ENCODE results near the gene RTP2. TPM values are rescaled to one million over a fixed set of nuclear protein-coding genes. Genes with fewer than 3 reads are reported as not detected.

RTP2 gene
- total RNA-seq, 1 donor from 2014 or later: not detected

GRCh38 chr3:187746442-187747281 is 44.3 kb upstream of the RTP2 start:
- peak overlapping the region; percentile 92 for H3K4me3 ChIP-seq (ENCODE audit: insufficient read depth, low read depth, low read length)
- Mint-ChIP-seq H3K27ac (ENCODE audit: unreplicated experiment) (peak overlapping the region; percentile 100), H3K9me3 (ENCODE audit: unreplicated experiment) (no peaks in the 10 kb centered on the region), H3K36me3 (ENCODE audit: low read depth, unreplicated experiment) (no peaks in the 10 kb centered on the region), H3K4me3 (ENCODE audit: unreplicated experiment) (peak overlapping the region; percentile 94), H3K4me1 (ENCODE audit: low read depth, unreplicated experiment) (peaks cover 44% of the 10 kb centered on the region), H3K27me3 (ENCODE audit: low read depth, unreplicated experiment) (no peaks in the 10 kb centered on the region)
- H3K4me2 ChIP-seq (ENCODE audit: low read length): peak overlapping the region; percentile 95
- no peak for FAIRE-seq
- peak; percentile 37 for DNase-seq (ENCODE audit: low read depth)
- peaks cover 31% of the 10 kb centered on the region for H3K79me2 ChIP-seq (ENCODE audit: insufficient read depth, low read length)
- no peak overlapping the region for H2AFZ ChIP-seq (ENCODE audit: low read depth, low read length)
- no peaks in the 10 kb centered on the region for H3K9me3 ChIP-seq (ENCODE audit: insufficient read depth, low read depth, low read length)
- H3K27me3 ChIP-seq (ENCODE audit: insufficient read depth, low read length): no peaks in the 10 kb centered on the region
- H4K20me1 ChIP-seq (ENCODE audit: insufficient read depth, low read length): peaks cover 12% of the 10 kb centered on the region
- no peak for TF ChIP-seq EZH2 (IDR thresholded peaks at IDR 0.05; ENCODE audit: insufficient read depth, low read length)
- peak overlapping the region; percentile 100 for H3K27ac ChIP-seq (ENCODE audit: low read depth, low read length)
- peaks cover 11% of the 10 kb centered on the region for H3K4me1 ChIP-seq (ENCODE audit: insufficient read depth, low read length)
- H3K9ac ChIP-seq (ENCODE audit: low read length): peak overlapping the region; percentile 99
- no peaks in the 10 kb centered on the region for H3K36me3 ChIP-seq (ENCODE audit: insufficient read depth, low read length)

GRCh38 chr3:187746059-187746441 is 43.7 kb upstream of the RTP2 start:
- Mint-ChIP-seq H3K4me3 (ENCODE audit: unreplicated experiment) (peak overlapping the region; percentile 94), H3K27ac (ENCODE audit: unreplicated experiment) (peak overlapping the region; percentile 100), H3K27me3 (ENCODE audit: low read depth, unreplicated experiment) (no peaks in the 10 kb centered on the region), H3K4me1 (ENCODE audit: low read depth, unreplicated experiment) (peaks cover 46% of the 10 kb centered on the region), H3K36me3 (ENCODE audit: low read depth, unreplicated experiment) (no peaks in the 10 kb centered on the region), H3K9me3 (ENCODE audit: unreplicated experiment) (no peaks in the 10 kb centered on the region)
- H2AFZ ChIP-seq (ENCODE audit: low read depth, low read length): no peak overlapping the region
- FAIRE-seq (no peak), DNase-seq (ENCODE audit: low read depth) (no peak)
- peaks cover 14% of the 10 kb centered on the region for H4K20me1 ChIP-seq (ENCODE audit: insufficient read depth, low read length)
- no peak for TF ChIP-seq CTCF (IDR thresholded peaks at IDR 0.05; ENCODE audit: insufficient read depth, low read depth, low read length)
- no peak for TF ChIP-seq EZH2 (IDR thresholded peaks at IDR 0.05; ENCODE audit: insufficient read depth, low read length)
- peak overlapping the region; percentile 100 for H3K27ac ChIP-seq (ENCODE audit: low read depth, low read length)
- no peaks in the 10 kb centered on the region for H3K9me3 ChIP-seq (ENCODE audit: insufficient read depth, low read depth, low read length)
- H3K9ac ChIP-seq (ENCODE audit: low read length): peak overlapping the region; percentile 99
- peak overlapping the region; percentile 92 for H3K4me3 ChIP-seq (ENCODE audit: insufficient read depth, low read depth, low read length)
- peaks cover 37% of the 10 kb centered on the region for H3K79me2 ChIP-seq (ENCODE audit: insufficient read depth, low read length)
- H3K27me3 ChIP-seq (ENCODE audit: insufficient read depth, low read length): no peaks in the 10 kb centered on the region
- no peaks in the 10 kb centered on the region for H3K36me3 ChIP-seq (ENCODE audit: insufficient read depth, low read length)
- peak overlapping the region; percentile 95 for H3K4me2 ChIP-seq (ENCODE audit: low read length)
- peaks cover 14% of the 10 kb centered on the region for H3K4me1 ChIP-seq (ENCODE audit: insufficient read depth, low read length)

- Mint-ChIP-seq H3K4me3 (ENCODE audit: unreplicated experiment) (peak within 1 kb of the TSS; percentile 94), H3K4me1 (ENCODE audit: low read depth, unreplicated experiment) (peaks cover 44% of the 10 kb centered on the region), H3K27ac (ENCODE audit: unreplicated experiment) (peak within 1 kb of the TSS; percentile 100), H3K36me3 (ENCODE audit: low read depth, unreplicated experiment) (no peaks in the 10 kb centered on the region), H3K9me3 (ENCODE audit: unreplicated experiment) (no peaks in the 10 kb centered on the region), H3K27me3 (ENCODE audit: low read depth, unreplicated experiment) (no peaks in the 10 kb centered on the region)
- peaks cover 19% of the 10 kb centered on the region for H4K20me1 ChIP-seq (ENCODE audit: insufficient read depth, low read length)
- peak; percentile 54 for FAIRE-seq
- H3K9me3 ChIP-seq (ENCODE audit: insufficient read depth, low read depth, low read length): no peaks in the 10 kb centered on the region
- no peaks in the 10 kb centered on the region for H3K27me3 ChIP-seq (ENCODE audit: insufficient read depth, low read length)
- peaks cover 43% of the 10 kb centered on the region for H3K79me2 ChIP-seq (ENCODE audit: insufficient read depth, low read length)
- peak within 1 kb of the TSS; percentile 92 for H3K4me3 ChIP-seq (ENCODE audit: insufficient read depth, low read depth, low read length)
- no peak for TF ChIP-seq EZH2 (IDR thresholded peaks at IDR 0.05; ENCODE audit: insufficient read depth, low read length)
- no peak for TF ChIP-seq CTCF (IDR thresholded peaks at IDR 0.05; ENCODE audit: insufficient read depth, low read depth, low read length)
- peak within 1 kb of the TSS; percentile 95 for H3K4me2 ChIP-seq (ENCODE audit: low read length)
- DNase-seq (ENCODE audit: low read depth): peak; percentile 98
- H3K27ac ChIP-seq (ENCODE audit: low read depth, low read length): peak within 1 kb of the TSS; percentile 100
- peak within 1 kb of the TSS; percentile 99 for H3K9ac ChIP-seq (ENCODE audit: low read length)
- peaks cover 20% of the 10 kb centered on the region for H3K4me1 ChIP-seq (ENCODE audit: insufficient read depth, low read length)
- peak within 1 kb of the TSS; percentile 91 for H2AFZ ChIP-seq (ENCODE audit: low read depth, low read length)
- H3K36me3 ChIP-seq (ENCODE audit: insufficient read depth, low read length): no peaks in the 10 kb centered on the region
These were observed 43.1 kb upstream of the RTP2 start, which contains the start of gene BCL6 for GRCh38 chr3:187745201-187746058. Gene BCL6, minus strand, starts transcription at chr3:187745468. Its CDS starts 11,775 bp downstream, at chr3:187733693.
